GM18907 (cell line): Measurements from ENCODE around the gene MIGA1.
A peak's percentile ranks its signal among the peaks of the same experiment; 100 is the strongest.

Experiments used
- ATAC-seq: cut with Tn5 transposase; IDR thresholded peaks from one replicate; pipeline ENCODE4 v1.9.1; 2021; ENCODE audit warnings: mild to moderate bottlenecking, moderate library complexity; ENCODE audit not compliant: unreplicated experiment

MIGA1 gene

GRCh38 chr1:77841574-77841973 lies 62.1 kb downstream of the MIGA1 start:
- no peak for ATAC-seq

GRCh38 chr1:77845951-77846350 lies 66.5 kb downstream of the MIGA1 start:
- no peak for ATAC-seq

GRCh38 chr1:77846966-77847365 lies 67.5 kb downstream of the MIGA1 start:
- no peak for ATAC-seq

GRCh38 chr1:77847621-77848080 lies 68.2 kb downstream of the MIGA1 start:
- no peak for ATAC-seq

GRCh38 chr1:77850082-77850481 lies 70.6 kb downstream of the MIGA1 start:
- ATAC-seq = no peak

GRCh38 chr1:77857552-77857951 lies 78.1 kb downstream of the MIGA1 start:
- no peak for ATAC-seq

- no peak for ATAC-seq
Measured at GRCh38 chr1:77858725-77859124, 79.3 kb downstream of the MIGA1 start.

GRCh38 chr1:77859248-77859647 lies 79.8 kb downstream of the MIGA1 start:
- no peak for ATAC-seq

- ATAC-seq = no peak
Measured at GRCh38 chr1:77866296-77866695, 86.8 kb downstream of the MIGA1 start.

GRCh38 chr1:77872645-77873044 lies 93.2 kb downstream of the MIGA1 start:
- ATAC-seq = no peak

GRCh38 chr1:77873461-77873860 lies 94.0 kb downstream of the MIGA1 start:
- ATAC-seq = no peak

GRCh38 chr1:77874804-77875445 lies 95.5 kb downstream of the MIGA1 start:
- ATAC-seq = no peak

- no peak for ATAC-seq
Measured at GRCh38 chr1:77876884-77877283, 97.4 kb downstream of the MIGA1 start.

- ATAC-seq = no peak
Measured at GRCh38 chr1:77881061-77881460, 101.6 kb downstream of the MIGA1 start.

GRCh38 chr1:77882411-77882810 lies 103.0 kb downstream of the MIGA1 start:
- ATAC-seq = no peak

- peak; percentile 34 for ATAC-seq
Measured at GRCh38 chr1:77888081-77888780, 108.8 kb downstream of the MIGA1 start, which contains the start of gene NEXN. Gene NEXN (plus strand): TSS chr1:77888624. CDS start chr1:77916107, 27,483 bp downstream.

GRCh38 chr1:77888781-77889642 lies 109.6 kb downstream of the MIGA1 start:
- peak; percentile 67 for ATAC-seq

- no peak for ATAC-seq
Measured at GRCh38 chr1:77889671-77890070, 110.2 kb downstream of the MIGA1 start.

GRCh38 chr1:77891200-77891599 lies 111.8 kb downstream of the MIGA1 start:
- no peak for ATAC-seq

- no peak for ATAC-seq
Measured at GRCh38 chr1:77899647-77900320, 120.3 kb downstream of the MIGA1 start.
